Stimulated activated CD4-positive, alpha-beta T cell treated with anti-CD3 and anti-CD28 coated beads, Interleukin-1b, Interleukin-23, amount 100 ng/mL, for 48 hours (primary cell): ENCODE data around the gene PIN1.
A peak's percentile ranks its signal among the peaks of the same experiment; 100 is the strongest.
"Not testable (repeated sequence)": the region's sequence is repeated elsewhere in the genome, so short reads cannot be mapped to it uniquely, and the experiment has no call there.

Source experiments
- DNase-seq: peaks from one replicate; pipeline ENCODE4 v3.0.0-alpha.2; 2020

PIN1 gene

DNA sequence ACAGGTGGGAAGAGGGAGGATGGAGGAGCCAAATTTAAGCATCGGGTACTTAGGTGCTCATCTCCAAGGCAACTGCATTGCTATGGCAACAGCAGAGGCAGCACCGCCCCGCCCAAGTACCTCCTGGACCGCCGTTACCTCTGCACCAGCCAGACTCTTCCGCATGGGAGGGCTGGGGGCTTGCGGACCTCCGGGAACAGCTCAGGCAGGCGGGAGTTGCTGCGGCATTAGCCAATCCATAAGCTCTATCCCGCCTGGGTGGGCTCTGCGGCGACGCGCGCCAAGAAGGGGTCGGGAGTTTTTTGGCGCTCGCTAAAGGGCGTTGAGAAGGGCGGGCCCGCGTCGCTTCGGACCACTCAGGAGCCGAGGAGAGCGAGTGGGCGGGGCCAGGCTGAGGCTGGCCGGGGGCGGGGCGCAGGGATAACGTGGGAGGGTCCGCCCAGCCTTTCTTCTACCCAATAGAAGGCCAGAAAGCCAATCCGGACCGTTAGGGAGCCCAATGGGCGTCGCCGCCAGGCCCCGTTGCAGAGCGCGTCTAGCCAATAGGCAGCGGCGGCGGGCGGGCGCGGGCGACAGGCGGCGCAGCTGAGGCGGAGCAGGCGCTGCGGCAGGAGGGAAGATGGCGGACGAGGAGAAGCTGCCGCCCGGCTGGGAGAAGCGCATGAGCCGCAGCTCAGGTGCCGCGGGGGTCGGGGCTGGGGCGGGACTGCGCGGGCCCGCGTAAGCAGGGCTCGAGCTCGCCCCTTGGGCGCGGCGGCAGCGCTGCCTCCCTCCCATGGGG is at the start of gene PIN1:
Gene PIN1, plus strand, starts transcription at position 593 of the 781 bp plus-strand sequence. Its CDS starts 27 bp downstream, at position 620.
- peak; percentile 99 for DNase-seq

- DNase-seq: peak; percentile 98
These were observed 49.5 kb upstream of the PIN1 start for GRCh38 chr19:9785367-9786331.

DNA sequence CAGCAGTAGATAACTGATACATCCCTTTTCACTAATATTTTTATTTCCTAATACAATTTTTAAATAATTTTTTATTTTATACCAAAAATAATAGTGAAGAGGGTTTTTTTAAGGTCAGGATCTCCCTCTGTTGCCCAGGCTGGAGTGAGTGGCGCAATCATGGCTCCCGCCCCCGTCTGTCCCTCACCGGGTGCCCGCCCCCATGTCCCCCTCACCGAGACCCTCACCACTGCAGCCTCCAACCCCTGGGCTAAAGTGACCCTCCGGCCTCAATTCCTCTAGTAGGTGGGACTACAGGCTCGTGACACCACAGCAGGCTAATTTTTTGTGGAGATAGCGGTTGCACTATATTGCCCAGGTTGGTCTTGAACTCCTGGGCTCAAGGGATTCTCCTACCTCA is 48.8 kb upstream of the PIN1 start:
- DNase-seq: no peak

GRCh38 chr19:9786819-9787218 is 48.3 kb upstream of the PIN1 start:
- no peak for DNase-seq

- DNase-seq: not testable (repeated sequence)
These were observed 46.5 kb upstream of the PIN1 start for GRCh38 chr19:9788604-9789003.

DNA sequence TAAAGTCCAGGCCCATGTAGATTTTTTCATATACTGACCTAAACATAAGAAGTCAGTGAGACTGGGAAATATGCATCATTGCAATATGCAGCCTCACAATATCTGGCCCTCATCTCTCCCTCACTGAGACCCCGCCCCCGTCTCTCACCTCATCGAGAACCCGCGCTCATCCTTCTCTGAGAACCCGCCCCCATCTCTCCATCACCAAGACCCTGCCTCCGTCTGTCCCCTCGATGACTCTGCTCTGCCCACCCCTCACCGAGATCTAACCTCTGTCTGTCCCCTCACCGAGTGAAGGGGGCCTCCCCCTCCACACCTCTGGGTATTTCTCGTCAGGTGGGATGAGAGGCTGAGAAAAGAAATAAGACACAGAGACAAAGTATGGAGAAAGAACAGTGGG is 46.1 kb upstream of the PIN1 start:
- no peak for DNase-seq

- DNase-seq: not testable (repeated sequence)
These were observed 45.5 kb upstream of the PIN1 start for GRCh38 chr19:9789579-9789978.

GRCh38 chr19:9791073-9791367 is 44.1 kb upstream of the PIN1 start:
- DNase-seq: not testable (repeated sequence)

DNA sequence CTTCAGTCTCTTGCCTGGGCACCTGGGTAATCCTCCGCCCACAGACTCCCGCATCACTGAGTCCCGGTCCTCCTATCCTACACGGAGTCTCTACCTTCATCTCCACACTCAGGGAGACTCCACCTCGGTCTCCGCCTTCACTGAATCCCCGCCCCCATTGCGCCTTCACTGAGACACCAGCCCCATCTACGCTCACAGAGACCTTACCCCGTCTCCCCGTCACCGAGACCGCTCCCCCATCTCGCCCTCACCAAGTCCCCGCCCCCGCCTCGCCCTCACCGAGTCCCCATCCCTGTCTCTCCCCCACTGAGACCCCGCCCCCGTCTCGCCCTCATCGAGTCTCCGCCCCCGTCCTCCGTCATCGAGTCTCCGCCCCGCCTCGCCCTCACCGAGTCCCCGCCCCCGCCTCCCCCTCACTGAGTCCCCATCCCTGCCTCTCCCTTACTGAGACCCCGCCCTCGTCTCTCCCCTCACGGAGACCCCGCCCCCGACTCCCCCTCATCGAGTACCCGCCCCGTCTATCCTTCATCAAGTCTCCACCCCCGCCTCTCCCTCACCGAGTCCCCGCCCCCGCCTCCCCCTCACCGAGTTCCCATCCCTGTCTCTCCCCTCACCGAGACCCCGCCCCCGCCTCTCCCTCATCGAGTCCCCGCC is 43.4 kb upstream of the PIN1 start:
- peak; percentile 95 for DNase-seq

GRCh38 chr19:9792206-9793070 is 42.7 kb upstream of the PIN1 start:
- peak; percentile 90 for DNase-seq

DNA sequence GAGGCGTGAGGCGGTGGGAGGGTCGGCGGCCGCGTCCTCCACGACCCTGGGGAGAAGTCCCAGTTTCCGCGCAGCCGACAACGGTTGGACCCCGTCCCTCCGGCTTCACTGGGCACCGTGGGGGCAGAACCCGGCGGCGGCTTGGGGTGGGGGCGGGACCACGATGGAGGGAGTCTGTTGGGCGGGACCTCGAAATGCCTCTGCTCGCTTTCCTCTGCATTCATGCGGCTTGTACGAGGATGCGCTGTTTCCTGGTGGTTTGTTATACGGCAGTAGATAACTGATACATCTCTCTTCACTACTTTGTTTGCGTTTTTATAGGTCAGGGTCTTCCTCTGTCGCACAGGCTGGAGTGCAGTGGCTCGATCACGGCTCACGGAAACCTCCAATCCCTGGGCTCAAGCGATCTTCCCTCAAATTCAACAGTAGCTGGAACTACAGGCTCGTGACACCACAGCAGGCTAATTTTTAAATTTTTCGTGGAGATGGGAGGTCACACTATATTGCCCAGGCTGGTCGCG is 42.0 kb upstream of the PIN1 start:
- peak; percentile 65 for DNase-seq

DNA sequence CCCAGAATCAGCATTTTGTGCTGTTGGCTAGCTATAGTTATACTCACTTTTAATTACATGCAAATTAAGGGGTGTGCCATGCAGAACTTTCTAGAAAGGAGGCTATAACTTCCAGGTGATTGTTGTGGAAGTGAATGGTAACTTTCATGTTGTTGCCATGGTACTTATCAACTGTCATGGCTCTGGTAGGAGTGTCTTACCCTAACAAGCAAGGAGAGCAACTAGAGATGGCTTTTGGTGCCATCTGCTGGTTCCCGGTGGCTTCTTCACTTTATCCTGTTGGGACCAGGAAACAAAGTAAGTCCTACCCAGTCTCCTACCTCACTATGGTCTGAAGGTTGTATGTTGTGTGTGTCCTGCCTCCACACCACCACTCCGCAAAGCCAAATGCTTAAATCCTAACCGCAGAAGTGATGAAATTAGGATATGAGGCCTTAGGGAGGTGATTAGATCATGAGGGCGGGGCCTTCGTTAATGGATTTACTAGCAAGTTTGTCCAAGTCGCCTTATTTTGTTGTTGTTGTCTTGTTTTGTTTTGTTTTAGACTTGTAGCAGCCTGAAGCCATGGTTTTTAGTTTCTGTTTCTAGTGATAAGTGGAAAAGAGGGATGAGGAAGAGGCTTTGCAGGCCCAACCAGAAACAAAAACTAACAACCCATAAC is 38.9 kb upstream of the PIN1 start:
- peak; percentile 86 for DNase-seq

DNA sequence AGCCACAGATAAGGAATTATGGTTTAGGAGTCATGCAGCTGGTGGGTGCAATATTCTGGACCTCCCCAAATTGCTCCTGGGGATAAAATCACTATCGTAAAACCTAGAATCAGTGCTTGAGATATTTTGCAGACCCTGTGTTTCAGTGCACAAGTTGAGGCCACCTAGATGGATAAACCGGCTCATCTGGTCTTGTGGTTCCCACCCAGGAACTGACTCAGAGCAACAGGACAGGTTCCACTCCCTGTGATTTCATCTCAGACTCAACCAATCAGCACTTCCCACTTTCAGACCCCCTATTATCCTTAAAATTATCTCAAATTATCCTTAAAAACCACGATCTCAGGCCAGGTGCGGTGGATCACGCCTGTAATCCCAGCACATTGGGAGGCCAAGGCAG is 37.2 kb upstream of the PIN1 start:
- no peak for DNase-seq

GRCh38 chr19:9799162-9799561 is 36.0 kb upstream of the PIN1 start:
- no peak for DNase-seq

GRCh38 chr19:9801976-9802375 is 33.1 kb upstream of the PIN1 start:
- no peak for DNase-seq

- DNase-seq: no peak
These were observed 28.3 kb upstream of the PIN1 start for GRCh38 chr19:9806803-9807202.

- DNase-seq: no peak
These were observed 26.0 kb upstream of the PIN1 start for GRCh38 chr19:9808855-9809824.

- no peak for DNase-seq
These were observed 24.0 kb upstream of the PIN1 start for GRCh38 chr19:9811139-9811538.

GRCh38 chr19:9818175-9818733 is 16.9 kb upstream of the PIN1 start:
- DNase-seq: no peak
